HepG2 (cell line): ENCODE measurements around the gene PARD3. TPM values are rescaled to one million over a fixed set of nuclear protein-coding genes. Genes with fewer than 3 reads are reported as not detected.

Experiments used
- AHR ChIP-seq: IDR thresholded peaks from 2 replicates; pipeline ENCODE4 v1.6.1; 2018; ENCODE audit warnings: missing genetic modification reagents, missing compliant biosample characterization
- BRF2 ChIP-seq: sonication (generic); formaldehyde crosslinking; IDR thresholded peaks from 2 replicates; pipeline ENCODE4 v1.8.1; 2022; ENCODE audit warnings: mild to moderate bottlenecking, missing genetic modification reagents
- CENPX ChIP-seq: sonication (generic); formaldehyde crosslinking; IDR thresholded peaks from 2 replicates; pipeline ENCODE4 v1.9.0; 2021; ENCODE audit warnings: mild to moderate bottlenecking, missing genetic modification reagents, moderate library complexity
- ERF ChIP-seq: IDR thresholded peaks from 2 replicates; pipeline ENCODE4 v1.6.1; 2018; ENCODE audit warnings: missing biosample characterization, missing genetic modification reagents
- GTF2F1 ChIP-seq: fragments of 150-350 bp; IDR thresholded peaks from 2 replicates; pipeline ENCODE4 v1.6.1; 2014; ENCODE audit warnings: low read length
- IRF2 ChIP-seq: IDR thresholded peaks from 2 replicates; pipeline ENCODE4 v1.6.1; 2018; ENCODE audit warnings: missing genetic modification reagents, missing compliant biosample characterization
- ISL2 ChIP-seq: sonication (generic); formaldehyde crosslinking; IDR thresholded peaks from 2 replicates; pipeline ENCODE4 v1.5.0; 2020; ENCODE audit warnings: missing genetic modification reagents
- KAT8 ChIP-seq: IDR thresholded peaks from 2 replicates; pipeline ENCODE4 v1.6.1; 2016; ENCODE audit warnings: missing genetic modification reagents, missing compliant biosample characterization
- LCORL ChIP-seq, 2 experiments: fragments of 450-650 bp in 1 of 2; sonication (generic) in 1 of 2; formaldehyde crosslinking in 1 of 2; IDR thresholded peaks; 2 replicates each; pipeline versions ENCODE4 v1.5.0 to v1.6.1; 2017 to 2020; ENCODE audit warnings: antibody characterized with exemption in 1 of 2, missing genetic modification reagents in 1 of 2
- MBNL3 ChIP-seq: fragments of 250-450 bp; sonication (Bioruptor Pico); conservative IDR thresholded peaks from 2 replicates; pipeline ENCODE4 v1.8.0; 2022; ENCODE audit warnings: mild to moderate bottlenecking, inconsistent platforms
- MZF1 ChIP-seq: sonication (generic); formaldehyde crosslinking; IDR thresholded peaks from 2 replicates; pipeline ENCODE4 v1.8.1; 2023; ENCODE audit warnings: mild to moderate bottlenecking, missing genetic modification reagents, borderline replicate concordance
- SP1 ChIP-seq, 2 experiments: fragments of 450-650 bp in 1 of 2; sonication (generic) in 1 of 2; formaldehyde crosslinking in 1 of 2; IDR thresholded peaks; 2 replicates each; pipeline versions ENCODE4 v1.4.0 to v1.6.1; 2016 to 2020; ENCODE audit warnings: missing genetic modification reagents in 1 of 2
- TCF12 ChIP-seq, 2 experiments: fragments of 450-650 bp in 1 of 2; sonication (generic) in 1 of 2; formaldehyde crosslinking in 1 of 2; IDR thresholded peaks; 2 replicates each; pipeline versions ENCODE4 v1.6.1 to v1.8.0; 2017 to 2022; ENCODE audit warnings: antibody characterized with exemption in 1 of 2, mild to moderate bottlenecking in 1 of 2, missing genetic modification reagents in 1 of 2, moderate library complexity in 1 of 2
- TRIM22 ChIP-seq: fragments of 450-650 bp; IDR thresholded peaks from 2 replicates; pipeline ENCODE4 v1.6.1; 2017
- ZBED4 ChIP-seq: sonication (generic); formaldehyde crosslinking; IDR thresholded peaks from 2 replicates; pipeline ENCODE4 v1.4.0; 2020; ENCODE audit warnings: missing genetic modification reagents, borderline replicate concordance
- ZMYM3 ChIP-seq: sonication (generic); formaldehyde crosslinking; IDR thresholded peaks from 2 replicates; pipeline ENCODE4 v1.5.1; 2020; ENCODE audit warnings: mild to moderate bottlenecking, missing genetic modification reagents
- ZNF251 ChIP-seq: sonication (generic); formaldehyde crosslinking; IDR thresholded peaks from 2 replicates; pipeline ENCODE4 v1.9.0; 2021; ENCODE audit warnings: mild to moderate bottlenecking, missing genetic modification reagents
- ZNF556 ChIP-seq: sonication (generic); formaldehyde crosslinking; IDR thresholded peaks from 2 replicates; pipeline ENCODE4 v1.4.0; 2020; ENCODE audit warnings: mild to moderate bottlenecking, missing genetic modification reagents, borderline replicate concordance
- ZNF564 ChIP-seq: sonication (generic); formaldehyde crosslinking; IDR thresholded peaks from 2 replicates; pipeline ENCODE4 v1.8.1; 2023; ENCODE audit warnings: mild to moderate bottlenecking, missing genetic modification reagents
- ZNF567 ChIP-seq: sonication (generic); formaldehyde crosslinking; IDR thresholded peaks from 2 replicates; pipeline ENCODE4 v1.8.1; 2023; ENCODE audit warnings: mild to moderate bottlenecking, missing genetic modification reagents, borderline replicate concordance
- polyA plus RNA-seq, 8 experiments: library from polyadenylated mRNA; depleted of rRNA in 3 of 8; stranded (reverse) in 7 of 8; unstranded in 1 of 8; fragments of >200 nt; fragmentation: Illumina TruSeq in 4 of 8; extraction: Trizol in 4 of 8; gene quantifications; 2 replicates each; pipeline versions ENCODE4 v1.2.1 to v1.2.3, GENCODE V29; 2011 to 2016; ENCODE audit warnings: low read depth in 4 of 8, missing spikeins in 1 of 8, mixed read lengths in 1 of 8; ENCODE audit not compliant: insufficient read depth in 1 of 8
- total RNA-seq, 5 experiments: library from RNA; depleted of rRNA; stranded (reverse); fragments of >200 nt; fragmentation: Illumina TruSeq; extraction: Trizol; gene quantifications; 2 replicates each; pipeline ENCODE4 v1.2.3, GENCODE V29; 2016; ENCODE audit warnings: low read depth in 1 of 5
- TF ChIP-seq, protein P1 (sequence below): IDR thresholded peaks from 2 replicates; pipeline ENCODE4 v1.6.1; 2016; ENCODE audit warnings: mild to moderate bottlenecking
- TF ChIP-seq, protein P2 (sequence below): sonication (generic); formaldehyde crosslinking; IDR thresholded peaks from 2 replicates; pipeline ENCODE4 v1.4.0; 2020; ENCODE audit warnings: missing genetic modification reagents, mild to moderate bottlenecking, borderline replicate concordance

PARD3 gene
- total and polyA plus RNA-seq, 2 of the 13 experiments (the other 11 are each of a cell fraction or from before 2014, with no cell fraction given), result 40.9 to 60.0 TPM

- TF ChIP-seq, protein P1, sequence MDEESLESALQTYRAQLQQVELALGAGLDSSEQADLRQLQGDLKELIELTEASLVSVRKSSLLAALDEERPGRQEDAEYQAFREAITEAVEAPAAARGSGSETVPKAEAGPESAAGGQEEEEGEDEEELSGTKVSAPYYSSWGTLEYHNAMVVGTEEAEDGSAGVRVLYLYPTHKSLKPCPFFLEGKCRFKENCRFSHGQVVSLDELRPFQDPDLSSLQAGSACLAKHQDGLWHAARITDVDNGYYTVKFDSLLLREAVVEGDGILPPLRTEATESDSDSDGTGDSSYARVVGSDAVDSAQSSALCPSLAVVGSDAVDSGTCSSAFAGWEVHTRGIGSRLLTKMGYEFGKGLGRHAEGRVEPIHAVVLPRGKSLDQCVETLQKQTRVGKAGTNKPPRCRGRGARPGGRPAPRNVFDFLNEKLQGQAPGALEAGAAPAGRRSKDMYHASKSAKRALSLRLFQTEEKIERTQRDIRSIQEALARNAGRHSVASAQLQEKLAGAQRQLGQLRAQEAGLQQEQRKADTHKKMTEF (CRISPR knock-in tag), result 0 out of 2 replicates have a peak, but pooled peaks have one; percentile 33
- no peak for TF ChIP-seq ZNF556 (CRISPR knock-in tag)
- TF ChIP-seq MBNL3 (CRISPR knock-in tag), result no peak
- TF ChIP-seq ISL2 (CRISPR knock-in tag), result 0 out of 2 replicates have a peak, but pooled peaks have one; percentile 21
- TF ChIP-seq ZMYM3 (CRISPR knock-in tag), result no peak
- no peak for TF ChIP-seq SP1 (IDR thresholded peaks at IDR 0.05)
- no peak for TF ChIP-seq SP1 (CRISPR knock-in tag; IDR thresholded peaks at IDR 0.05)
- TF ChIP-seq ERF (CRISPR knock-in tag), result 0 out of 2 replicates have a peak, but pooled peaks have one; percentile 15
- TF ChIP-seq LCORL (IDR thresholded peaks at IDR 0.05), result no peak
- no peak for TF ChIP-seq LCORL (CRISPR knock-in tag; IDR thresholded peaks at IDR 0.05)
- no peak for TF ChIP-seq BRF2
- no peak for TF ChIP-seq ZNF251 (CRISPR knock-in tag)
- TF ChIP-seq MZF1 (CRISPR knock-in tag), result no peak
- no peak for TF ChIP-seq TRIM22
- no peak for TF ChIP-seq TCF12 (IDR thresholded peaks at IDR 0.05)
- TF ChIP-seq TCF12 (CRISPR knock-in tag; IDR thresholded peaks at IDR 0.05), result no peak
- TF ChIP-seq IRF2 (CRISPR knock-in tag), result 0 out of 2 replicates have a peak, but pooled peaks have one; percentile 13
- no peak for TF ChIP-seq ZBED4 (CRISPR knock-in tag)
- TF ChIP-seq, protein P2, sequence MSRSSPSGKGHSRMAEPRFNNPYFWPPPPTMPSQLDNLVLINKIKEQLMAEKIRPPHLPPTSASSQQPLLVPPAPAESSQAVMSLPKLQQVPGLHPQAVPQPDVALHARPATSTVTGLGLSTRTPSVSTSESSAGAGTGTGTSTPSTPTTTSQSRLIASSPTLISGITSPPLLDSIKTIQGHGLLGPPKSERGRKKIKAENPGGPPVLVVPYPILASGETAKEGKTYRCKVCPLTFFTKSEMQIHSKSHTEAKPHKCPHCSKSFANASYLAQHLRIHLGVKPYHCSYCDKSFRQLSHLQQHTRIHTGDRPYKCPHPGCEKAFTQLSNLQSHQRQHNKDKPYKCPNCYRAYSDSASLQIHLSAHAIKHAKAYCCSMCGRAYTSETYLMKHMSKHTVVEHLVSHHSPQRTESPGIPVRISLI (CRISPR knock-in tag), result no peak
- TF ChIP-seq CENPX (CRISPR knock-in tag), result no peak
- TF ChIP-seq KAT8, result no peak
- TF ChIP-seq AHR (CRISPR knock-in tag), result no peak
- TF ChIP-seq ZNF564 (CRISPR knock-in tag), result no peak
- no peak for TF ChIP-seq GTF2F1
- TF ChIP-seq ZNF567 (CRISPR knock-in tag), result no peak
Measured at GRCh38 chr10:34713875-34714274, 101.2 kb downstream of the PARD3 start (continued).
